DND-41 (cell line): ENCODE measurements around the gene RNF212B.

Experiments used
- ATAC-seq: fragments of 200-7000 bp; cut with Tn5 transposase; 3 replicates; pipeline ENCODE4 v1.9.1; 2021; ENCODE audit warnings: low read depth; ENCODE audit not compliant: insufficient read depth
- DNase-seq: peaks from one replicate; pipeline ENCODE4 v3.0.0-alpha.2; 2020
- H2AFZ ChIP-seq: 2 replicates; pipeline ENCODE4 v1.6.0; 2012; ENCODE audit warnings: low read depth, low read length
- H3K27ac ChIP-seq: 2 replicates; pipeline ENCODE4 v1.5.1; 2012; ENCODE audit warnings: low read length, inconsistent platforms
- H3K27me3 ChIP-seq: fragments of 200-600 bp; sonication (generic); 2 replicates; pipeline ENCODE4 v1.6.0; 2012; ENCODE audit warnings: low read length, mild to moderate bottlenecking, inconsistent platforms; ENCODE audit not compliant: insufficient read depth, poor library complexity
- H3K36me3 ChIP-seq: 2 replicates; pipeline ENCODE4 v1.5.1; 2012; ENCODE audit warnings: low read length, inconsistent platforms; ENCODE audit not compliant: insufficient read depth
- H3K4me1 ChIP-seq: 2 replicates; pipeline ENCODE4 v1.5.1; 2012; ENCODE audit warnings: mild to moderate bottlenecking, low read length; ENCODE audit not compliant: insufficient read depth
- H3K4me2 ChIP-seq: 2 replicates; pipeline ENCODE4 v1.6.0; 2012; ENCODE audit warnings: mild to moderate bottlenecking, moderate library complexity, low read length, inconsistent platforms; ENCODE audit not compliant: insufficient read depth
- H3K4me3 ChIP-seq, 2 experiments: fragments of 200-600 bp in 1 of 2; shearing (Covaris generic) in 1 of 2; 2 replicates each; pipeline ENCODE4 v1.5.1; 2012 to 2016; ENCODE audit warnings: inconsistent platforms in 2 of 2, low read length in 2 of 2, mild to moderate bottlenecking in 2 of 2, low read depth in 1 of 2, moderate library complexity in 1 of 2
- H3K79me2 ChIP-seq: 2 replicates; pipeline ENCODE4 v1.6.0; 2012; ENCODE audit warnings: low read length, inconsistent platforms; ENCODE audit not compliant: insufficient read depth
- H3K9ac ChIP-seq: 2 replicates; pipeline ENCODE4 v1.6.0; 2012; ENCODE audit warnings: low read depth, mild to moderate bottlenecking, inconsistent platforms, low read length, moderate library complexity
- H3K9me3 ChIP-seq: 2 replicates; pipeline ENCODE4 v1.5.1; 2012; ENCODE audit warnings: low read length, moderate library complexity, mild to moderate bottlenecking, inconsistent platforms; ENCODE audit not compliant: insufficient read depth, severe bottlenecking
- H4K20me1 ChIP-seq: 2 replicates; pipeline ENCODE4 v1.6.0; 2012; ENCODE audit warnings: low read length; ENCODE audit not compliant: insufficient read depth
- CTCF ChIP-seq: IDR thresholded peaks from 2 replicates; pipeline ENCODE4 v1.5.1; 2012; ENCODE audit warnings: borderline replicate concordance, low read length, moderate library complexity, mild to moderate bottlenecking; ENCODE audit not compliant: poor library complexity, severe bottlenecking; ENCODE audit errors: extremely low read depth
- EZH2 ChIP-seq: IDR thresholded peaks from 3 replicates; pipeline ENCODE4 v1.6.1; 2012; ENCODE audit warnings: borderline replicate concordance, low read depth, mild to moderate bottlenecking, moderate library complexity, low read length, inconsistent platforms; ENCODE audit not compliant: severe bottlenecking

RNF212B gene

DNA sequence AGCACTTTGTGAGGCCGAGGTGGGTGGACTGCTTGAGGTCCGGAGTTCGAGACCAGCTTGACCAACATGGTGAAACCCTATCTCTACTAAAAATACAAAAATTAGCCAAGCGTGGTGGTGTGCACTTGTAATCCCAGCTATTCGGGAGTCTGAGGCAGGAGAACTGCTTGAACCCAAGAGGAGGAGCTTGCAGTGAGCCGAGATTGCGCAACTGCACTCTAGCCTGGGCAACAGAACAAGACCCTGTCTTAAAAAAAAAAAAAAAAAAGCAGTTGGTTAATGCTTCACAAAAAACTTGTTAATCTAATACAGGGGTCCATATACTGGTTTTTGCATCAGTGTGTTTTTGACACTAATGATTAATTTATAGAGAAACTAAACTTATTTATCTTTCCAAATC lies 35.7 kb upstream of the RNF212B start:
- H3K9ac ChIP-seq, result no peak overlapping the region
- no peak overlapping the region for H3K27ac ChIP-seq
- DNase-seq (no peak), ATAC-seq (no peak)
- no peaks in the 10 kb centered on the region for H3K36me3 ChIP-seq
- H2AFZ ChIP-seq, result no peak overlapping the region
- no peaks in the 10 kb centered on the region for H3K79me2 ChIP-seq
- H3K27me3 ChIP-seq, result peaks cover 7% of the 10 kb centered on the region
- H3K4me3 ChIP-seq, result no peak overlapping the region
- no peak overlapping the region for H3K4me2 ChIP-seq
- no peaks in the 10 kb centered on the region for H3K9me3 ChIP-seq
- no peak for TF ChIP-seq CTCF
- TF ChIP-seq EZH2, result no peak
- H4K20me1 ChIP-seq, result no peaks in the 10 kb centered on the region
- H3K4me1 ChIP-seq, result no peaks in the 10 kb centered on the region

GRCh38 chr14:23206422-23207145 lies 31.2 kb upstream of the RNF212B start:
- Histone ChIP-seq H2AFZ (no peak overlapping the region), H3K4me2 (no peak overlapping the region), H4K20me1 (no peaks in the 10 kb centered on the region), H3K9ac (no peak overlapping the region), H3K27me3 (peaks cover 14% of the 10 kb centered on the region), H3K27ac (no peak overlapping the region), H3K9me3 (no peaks in the 10 kb centered on the region), H3K4me1 (no peaks in the 10 kb centered on the region), H3K4me3 (no peak overlapping the region), H3K36me3 (no peaks in the 10 kb centered on the region), H3K79me2 (no peaks in the 10 kb centered on the region)
- ATAC-seq (no peak), DNase-seq (no peak)
- TF ChIP-seq EZH2 (no peak), CTCF (no peak)

DNA sequence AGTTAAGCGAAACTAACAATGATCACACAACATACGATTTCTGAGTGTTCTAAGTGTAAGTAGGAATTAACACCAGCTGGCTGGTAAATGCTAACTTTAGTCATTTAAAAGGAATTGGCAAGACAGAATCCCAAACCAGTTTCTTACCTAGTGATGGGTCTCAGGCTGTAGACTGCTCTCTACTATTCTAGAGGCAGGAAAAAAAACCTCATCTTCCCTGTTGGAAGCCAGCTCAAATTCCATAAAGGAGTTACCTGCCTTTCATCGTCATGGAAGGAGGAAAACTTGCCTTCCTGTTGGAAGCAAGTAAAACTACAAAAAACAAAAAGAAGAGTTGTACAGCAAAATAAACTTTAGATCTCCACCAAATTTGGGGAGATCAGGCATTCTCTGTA lies 30.6 kb upstream of the RNF212B start:
- H3K9me3 ChIP-seq, result no peaks in the 10 kb centered on the region
- H3K36me3 ChIP-seq, result no peaks in the 10 kb centered on the region
- no peak for DNase-seq
- H3K4me1 ChIP-seq, result no peaks in the 10 kb centered on the region
- no peaks in the 10 kb centered on the region for H3K79me2 ChIP-seq
- H3K4me2 ChIP-seq, result no peak overlapping the region
- no peak overlapping the region for H3K27ac ChIP-seq
- no peak overlapping the region for H3K9ac ChIP-seq
- H2AFZ ChIP-seq, result no peak overlapping the region
- no peaks in the 10 kb centered on the region for H4K20me1 ChIP-seq
- ATAC-seq, result no peak
- H3K4me3 ChIP-seq, result no peak overlapping the region
- H3K27me3 ChIP-seq, result peaks cover 14% of the 10 kb centered on the region
- TF ChIP-seq CTCF, result no peak
- no peak for TF ChIP-seq EZH2
